Measurements from ENCODE around the gene AHCTF1.

Gene AHCTF1

GRCh38 chr1:246797157-246797556 is 134.6 kb downstream of the AHCTF1 start:
- no peak for TF ChIP-seq POLR2AphosphoS5 (IDR thresholded peaks at IDR 0.05; ENCODE audit: low read depth, low read length)
- TF ChIP-seq SIN3A (IDR thresholded peaks at IDR 0.05; ENCODE audit: borderline replicate concordance, insufficient read depth, low read length), result no peak
- no peak for TF ChIP-seq FOXP2 (optimal IDR thresholded peaks at IDR 0.05; ENCODE audit: borderline replicate concordance, extremely low read depth, extremely low read length, insufficient read depth)
- no peak for TF ChIP-seq TAF1 (IDR thresholded peaks at IDR 0.05; ENCODE audit: borderline replicate concordance, insufficient read depth, low read length)
- TF ChIP-seq REST (IDR thresholded peaks at IDR 0.05; ENCODE audit: insufficient read depth in 1 of 2, low read depth in 2 of 2, low read length in 2 of 2), result no peak

GRCh38 chr1:246795906-246796694 is 135.6 kb downstream of the AHCTF1 start:
- TF ChIP-seq POLR2AphosphoS5 (IDR thresholded peaks at IDR 0.05; ENCODE audit: low read depth, low read length) (no peak), SIN3A (IDR thresholded peaks at IDR 0.05; ENCODE audit: borderline replicate concordance, insufficient read depth, low read length) (no peak), FOXP2 (optimal IDR thresholded peaks at IDR 0.05; ENCODE audit: borderline replicate concordance, extremely low read depth, extremely low read length, insufficient read depth) (no peak), TAF1 (IDR thresholded peaks at IDR 0.05; ENCODE audit: borderline replicate concordance, insufficient read depth, low read length) (no peak), REST (IDR thresholded peaks at IDR 0.05; ENCODE audit: insufficient read depth in 1 of 2, low read depth in 2 of 2, low read length in 2 of 2) (no peak)

GRCh38 chr1:246794828-246795671 is 136.7 kb downstream of the AHCTF1 start:
- TF ChIP-seq FOXP2 (optimal IDR thresholded peaks at IDR 0.05; ENCODE audit: borderline replicate concordance, extremely low read depth, extremely low read length, insufficient read depth) (no peak), POLR2AphosphoS5 (IDR thresholded peaks at IDR 0.05; ENCODE audit: low read depth, low read length) (no peak), REST (IDR thresholded peaks at IDR 0.05; ENCODE audit: insufficient read depth in 1 of 2, low read depth in 2 of 2, low read length in 2 of 2) (no peak)

GRCh38 chr1:246794048-246794827 is 137.5 kb downstream of the AHCTF1 start:
- no peak for TF ChIP-seq POLR2AphosphoS5 (IDR thresholded peaks at IDR 0.05; ENCODE audit: low read depth, low read length)
- TF ChIP-seq FOXP2 (optimal IDR thresholded peaks at IDR 0.05; ENCODE audit: borderline replicate concordance, extremely low read depth, extremely low read length, insufficient read depth), result no peak

GRCh38 chr1:246793356-246793896 is 138.3 kb downstream of the AHCTF1 start:
- no peak for TF ChIP-seq POLR2AphosphoS5 (IDR thresholded peaks at IDR 0.05; ENCODE audit: low read depth, low read length)
- TF ChIP-seq REST (IDR thresholded peaks at IDR 0.05; ENCODE audit: insufficient read depth in 1 of 2, low read depth in 2 of 2, low read length in 2 of 2), result no peak
- TF ChIP-seq TAF1 (IDR thresholded peaks at IDR 0.05; ENCODE audit: borderline replicate concordance, insufficient read depth, low read length), result no peak
- no peak for TF ChIP-seq SIN3A (IDR thresholded peaks at IDR 0.05; ENCODE audit: borderline replicate concordance, insufficient read depth, low read length)
- TF ChIP-seq FOXP2 (optimal IDR thresholded peaks at IDR 0.05; ENCODE audit: borderline replicate concordance, extremely low read depth, extremely low read length, insufficient read depth), result no peak

All from PFSK-1 (cell line).